Adipose tissue (tissue), 3 donors: ENCODE measurements around the gene MXI1. TPM values are rescaled to one million over a fixed set of nuclear protein-coding genes. Genes with fewer than 3 reads are reported as not detected.
"Not testable (repeated sequence)": the region's sequence is repeated elsewhere in the genome, so short reads cannot be mapped to it uniquely, and the experiment has no call there.

ENCODE experiments used
- H3K27ac ChIP-seq: one replicate; pipeline ENCODE4 v1.5.1; 2013; ENCODE audit warnings: low read depth, low read length
- WGBS, 3 donors: extraction: QIAGEN DNeasy Blood & Tissue Kit; methylation state at CpG; one replicate each; pipeline ENCODE4 v1.1.7; 2013; 5-methylcytosine and 5-hydroxymethylcytosine counted together
- polyA plus RNA-seq, 3 donors: library from polyadenylated mRNA; stranded (reverse); fragments of 200-250 nt; gene quantifications; one replicate each; pipeline ENCODE4 v1.2.3, GENCODE V29; 2013
- donor health status: healthy with polysubstance abuse.
- donor health status: Bipolar disorder and iron deficiency.
- donor health status: healthy.

MXI1 gene
- polyA plus RNA-seq, 3 donors, result 16.6 to 28.8 (median 24.2) TPM

DNA sequence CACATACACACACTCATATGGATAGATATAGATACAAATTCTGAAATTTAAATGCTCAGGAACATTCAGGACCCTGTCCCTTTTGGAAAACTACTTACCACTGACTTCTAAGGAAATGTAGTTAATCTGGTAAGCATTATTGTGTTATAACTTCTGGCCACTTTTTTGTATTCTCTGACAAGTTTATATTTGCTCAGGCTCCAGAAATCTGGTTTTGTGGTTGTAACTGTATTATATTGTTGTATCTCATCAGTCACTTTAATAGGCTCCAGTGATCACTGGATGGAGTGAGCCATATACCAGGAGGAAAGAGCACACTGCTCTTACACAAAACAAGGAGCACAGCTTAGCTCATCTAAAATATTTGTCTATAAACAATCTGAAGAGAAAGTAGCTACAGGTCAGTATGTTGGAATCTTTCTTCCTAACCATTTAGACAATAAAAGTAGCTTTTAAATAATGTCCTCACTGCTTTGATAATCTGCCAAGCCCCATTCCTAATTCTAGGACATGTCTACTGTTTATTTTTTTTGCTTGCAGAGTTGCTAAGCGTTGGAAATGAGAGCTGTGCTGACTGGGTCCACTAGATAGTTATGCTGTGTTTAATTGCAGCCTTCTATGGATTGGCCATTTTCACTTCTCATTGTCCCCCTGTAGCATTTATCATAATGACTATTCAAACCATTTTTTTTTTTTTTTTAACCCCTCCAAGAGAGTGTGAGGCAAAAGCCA, 53.5 kb downstream of the MXI1 start:
- H3K27ac ChIP-seq, result no peak overlapping the region
- WGBS, 3 donors, result 77 to 89% (median 79%) methylated on average over 1 of the region's 1 CpG

DNA sequence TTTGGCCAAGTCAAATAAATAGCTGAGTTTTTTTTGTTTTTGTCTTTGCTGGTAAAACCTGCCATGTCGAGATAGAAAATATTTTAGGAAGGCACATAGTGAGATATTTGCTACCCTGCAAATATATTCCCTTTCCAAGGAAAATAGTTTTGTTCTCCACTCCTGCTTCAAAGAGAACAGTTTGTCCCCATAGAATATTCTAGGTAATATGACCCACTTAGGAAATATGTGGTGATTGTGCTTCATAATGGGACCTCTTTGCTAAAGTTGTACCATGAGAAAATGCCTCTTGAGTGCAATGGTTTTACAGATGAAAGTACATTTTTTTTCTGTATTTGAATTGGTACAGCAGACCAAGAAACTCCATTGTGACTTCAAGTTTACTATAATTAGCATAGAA, 55.8 kb downstream of the MXI1 start:
- 24 to 81% (median 77%) methylated on average over 1 of the region's 1 CpG for WGBS, 3 donors
- H3K27ac ChIP-seq, result no peak overlapping the region

DNA sequence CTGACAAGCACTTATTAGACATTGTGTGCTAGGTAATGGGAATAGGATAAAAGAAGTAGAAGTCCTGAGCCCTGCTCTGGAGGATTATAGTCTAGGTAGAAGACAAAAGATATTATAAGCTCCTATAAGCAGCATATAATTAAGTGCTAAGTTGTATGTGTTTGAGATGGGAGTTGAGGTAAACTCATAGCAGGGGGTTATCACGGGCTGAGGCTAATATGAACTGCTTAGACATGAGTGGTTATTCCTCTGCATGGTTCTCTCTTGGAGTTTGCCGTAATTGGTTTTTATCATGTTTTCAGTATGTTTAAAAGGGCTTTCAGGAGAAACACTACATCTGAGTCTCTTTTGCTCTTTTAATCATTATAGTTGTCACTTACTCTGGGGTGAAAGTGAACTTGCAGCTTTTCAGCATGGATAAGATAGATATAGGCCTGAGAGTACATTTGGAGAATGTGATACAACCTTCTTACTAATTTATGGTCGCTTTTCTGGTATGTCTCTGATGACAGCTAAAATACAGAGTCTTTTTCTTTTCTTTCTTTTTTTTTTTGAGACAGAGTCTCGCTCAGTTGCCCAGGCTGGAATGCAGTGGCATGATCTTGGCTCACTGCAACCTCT, 58.3 kb downstream of the MXI1 start:
- H3K27ac ChIP-seq, result no peak overlapping the region
- WGBS, 3 donors, result 98 to 99% (median 98%) methylated on average over 4 of the region's 4 CpGs

GRCh38 chr10:110267276-110267675, 59.9 kb downstream of the MXI1 start:
- WGBS, 3 donors, result 94 to 99% (median 98%) methylated on average over 1 of the region's 1 CpG
- no peak overlapping the region for H3K27ac ChIP-seq

DNA sequence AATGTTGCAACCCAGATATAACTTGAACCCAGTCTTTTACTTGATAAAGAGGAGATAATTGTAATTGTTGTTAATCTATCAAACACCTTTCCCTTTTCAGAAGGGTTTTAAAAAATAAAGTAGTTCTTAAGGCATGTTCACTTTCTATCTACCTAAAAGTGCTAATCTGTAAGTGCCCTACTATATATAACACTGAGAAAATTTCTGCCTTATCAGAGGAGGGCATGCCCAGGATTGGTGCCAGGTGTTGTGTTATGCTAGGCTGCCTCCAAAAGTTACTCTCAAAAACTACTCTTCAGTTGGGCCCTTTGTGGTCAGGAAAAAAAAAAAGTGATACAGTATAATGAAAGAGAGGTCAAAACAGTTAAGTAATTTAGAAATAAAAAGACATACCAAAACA, 61.0 kb downstream of the MXI1 start:
- no peak overlapping the region for H3K27ac ChIP-seq

GRCh38 chr10:110268971-110269370, 61.6 kb downstream of the MXI1 start:
- WGBS, 3 donors, result 48 to 61% (median 50%) methylated on average over 2 of the region's 2 CpGs
- no peak overlapping the region for H3K27ac ChIP-seq

DNA sequence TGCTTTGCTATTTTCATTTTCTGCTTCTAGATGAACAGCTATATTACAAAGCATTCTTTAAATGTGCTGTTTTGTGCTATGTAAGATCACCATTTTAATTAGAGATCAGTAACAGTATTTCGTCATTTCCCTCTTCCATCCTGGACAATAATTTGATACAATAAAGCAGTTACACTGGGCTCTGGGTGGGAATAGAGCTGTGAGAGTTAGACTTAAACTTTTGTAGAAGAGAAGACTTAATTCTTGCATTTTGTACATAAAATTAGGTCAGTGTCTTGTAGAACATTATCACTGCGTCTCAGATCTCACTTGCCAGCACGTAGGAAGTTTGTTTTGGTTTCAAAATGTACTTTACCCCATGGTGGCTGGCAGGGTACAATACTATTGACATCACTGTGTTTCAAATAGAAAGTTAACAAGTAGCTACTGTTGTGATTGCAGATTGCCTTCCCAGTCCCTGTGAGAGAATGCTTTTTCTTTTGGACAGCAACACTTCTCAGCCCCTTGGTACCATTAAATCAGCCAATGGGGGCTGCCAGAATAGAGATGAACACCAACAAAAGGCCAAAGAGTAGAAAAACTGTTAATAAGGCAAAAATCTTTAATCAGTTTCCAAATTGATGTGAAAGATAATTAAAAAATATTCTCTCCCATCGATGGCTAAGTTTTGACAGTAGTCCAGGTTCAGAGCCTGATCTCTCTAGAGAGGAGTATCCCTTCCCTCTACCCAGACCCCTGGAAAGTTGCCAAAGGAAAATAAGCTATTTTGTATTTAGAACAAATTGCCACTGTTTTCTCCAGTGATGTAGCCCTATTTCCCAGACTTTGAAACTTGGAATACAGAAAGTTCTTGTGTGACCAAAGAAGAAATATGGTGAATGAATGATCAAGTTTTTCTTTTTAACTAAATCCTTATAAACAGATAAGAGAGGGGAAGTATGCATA, 62.2 kb downstream of the MXI1 start:
- 14 to 20% (median 18%) methylated on average over 4 of the region's 4 CpGs for WGBS, 3 donors

DNA sequence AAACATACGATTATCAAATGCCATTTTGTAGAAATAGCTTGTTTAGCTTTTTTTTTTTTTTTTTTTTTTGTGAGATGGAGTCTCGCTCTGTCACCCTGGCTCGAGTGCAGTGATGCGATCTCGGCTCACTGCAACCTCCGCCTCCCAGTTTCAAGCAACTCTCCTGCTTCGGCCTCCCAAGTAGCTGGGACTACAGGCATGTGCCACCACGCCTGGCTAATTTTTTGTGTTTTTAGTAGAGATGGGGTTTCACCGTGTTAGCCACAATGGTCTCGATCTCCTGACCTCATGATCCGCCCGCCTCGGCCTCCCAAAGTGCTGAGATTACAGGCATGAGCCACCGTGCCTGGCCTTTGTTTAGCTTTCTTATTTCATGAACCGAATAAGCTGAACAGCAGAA, 65.6 kb downstream of the MXI1 start:
- not testable (repeated sequence) for H3K27ac ChIP-seq
- WGBS, 3 donors, result 88 to 93% (median 91%) methylated on average over 15 of the region's 15 CpGs

More for the DNA sequence above, 62.2 kb downstream of the MXI1 start:
- H3K27ac ChIP-seq, result no peak overlapping the region

DNA sequence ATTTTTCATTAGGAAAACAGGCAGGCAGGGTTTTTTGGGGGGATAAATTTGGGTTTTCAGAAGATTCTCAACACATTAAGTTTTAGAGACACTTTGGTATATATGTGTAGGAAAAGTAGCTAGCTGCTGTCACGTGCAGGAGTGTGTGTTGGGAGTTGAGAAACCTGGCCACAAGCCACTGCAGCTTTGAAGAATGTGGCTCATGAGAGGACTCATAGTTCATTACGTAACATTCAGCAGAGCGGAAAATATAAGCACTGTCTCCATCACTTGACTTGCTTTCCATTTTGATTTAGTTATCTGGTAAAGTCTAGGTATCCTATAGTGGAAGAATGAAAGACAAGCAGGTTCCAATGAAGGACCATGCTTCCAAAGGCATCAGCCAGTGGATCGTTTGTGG, 66.1 kb downstream of the MXI1 start:
- H3K27ac ChIP-seq, result no peak overlapping the region
- WGBS, 3 donors, result 43 to 51% (median 45%) methylated on average over 4 of the region's 4 CpGs

DNA sequence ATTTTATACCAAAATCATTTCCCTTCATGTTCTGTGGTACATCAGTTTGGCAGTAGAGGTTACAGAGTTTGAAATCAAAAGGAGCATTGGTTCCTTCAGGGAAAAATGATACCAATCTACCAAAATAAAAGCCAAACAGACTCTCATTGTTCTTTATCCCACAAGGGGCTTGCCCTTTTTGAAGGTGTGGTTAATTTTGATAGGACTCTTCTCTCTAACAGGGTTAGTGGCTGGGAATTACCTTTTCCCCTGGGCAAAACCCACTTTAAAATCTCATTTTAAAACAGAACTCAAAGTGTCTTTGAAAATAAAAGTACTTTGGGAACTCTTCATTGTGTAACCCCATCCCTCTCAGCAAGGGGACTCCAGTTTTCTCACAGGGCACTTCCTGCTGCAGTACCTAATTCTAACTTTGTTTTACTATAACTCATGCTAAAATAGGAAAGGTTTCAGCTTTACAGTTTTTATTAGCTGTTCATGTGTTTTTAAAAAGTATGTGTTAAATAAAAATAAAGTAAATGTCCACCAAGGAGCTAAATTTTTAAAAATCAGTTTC, 66.7 kb downstream of the MXI1 start:
- H3K27ac ChIP-seq, result no peak overlapping the region

DNA sequence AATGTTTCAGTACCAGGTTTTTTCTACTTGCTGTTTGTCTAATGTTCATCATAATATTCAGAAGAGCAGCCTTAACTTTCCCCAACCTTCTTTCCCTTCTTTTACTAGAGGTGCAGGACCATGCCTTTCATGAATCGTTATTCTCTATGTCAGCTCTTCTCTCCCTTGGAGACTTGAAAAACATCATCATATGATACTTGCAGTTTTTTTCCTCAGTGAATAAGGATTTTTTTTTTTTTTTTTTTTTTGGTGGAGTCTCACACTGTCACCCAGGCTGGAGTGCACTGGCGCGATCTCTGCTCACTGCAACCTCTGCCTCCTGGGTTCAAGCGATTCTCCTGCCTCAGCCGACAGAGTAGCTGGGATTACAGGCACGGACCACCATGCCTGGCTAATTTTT, 67.2 kb downstream of the MXI1 start:
- 93 to 96% (median 94%) methylated on average over 6 of the region's 6 CpGs for WGBS, 3 donors
- H3K27ac ChIP-seq, result no peak overlapping the region

DNA sequence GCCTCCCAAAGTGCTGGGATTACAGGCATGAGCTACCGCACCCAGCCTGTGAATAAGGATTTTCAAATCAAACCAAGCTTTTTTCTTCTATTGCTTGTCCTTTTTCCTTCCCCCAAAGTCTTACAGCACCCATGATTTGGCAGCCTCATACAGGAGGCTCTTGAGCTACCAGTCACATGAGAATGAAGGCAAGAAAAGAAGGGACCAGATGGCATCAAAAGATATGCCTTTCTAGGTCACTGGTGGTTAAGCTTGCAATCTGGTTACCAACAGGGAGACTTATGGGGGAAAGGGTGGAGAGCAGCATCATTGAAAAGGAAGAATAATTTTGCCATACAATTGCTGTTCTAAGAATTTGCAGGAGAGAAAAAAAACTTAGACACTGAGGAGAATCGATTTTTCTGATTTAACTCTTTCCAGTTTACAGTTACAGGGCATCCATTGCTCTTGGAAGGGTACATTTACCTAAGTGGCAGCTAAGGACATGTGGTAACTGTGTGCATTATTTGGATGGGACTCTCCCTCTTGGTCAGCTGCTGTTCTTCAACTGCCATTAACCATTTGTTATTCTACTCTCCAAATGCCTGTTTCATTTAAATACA, 67.8 kb downstream of the MXI1 start:
- WGBS, 3 donors, result 55 to 73% (median 61%) methylated on average over 2 of the region's 2 CpGs
- no peak overlapping the region for H3K27ac ChIP-seq

DNA sequence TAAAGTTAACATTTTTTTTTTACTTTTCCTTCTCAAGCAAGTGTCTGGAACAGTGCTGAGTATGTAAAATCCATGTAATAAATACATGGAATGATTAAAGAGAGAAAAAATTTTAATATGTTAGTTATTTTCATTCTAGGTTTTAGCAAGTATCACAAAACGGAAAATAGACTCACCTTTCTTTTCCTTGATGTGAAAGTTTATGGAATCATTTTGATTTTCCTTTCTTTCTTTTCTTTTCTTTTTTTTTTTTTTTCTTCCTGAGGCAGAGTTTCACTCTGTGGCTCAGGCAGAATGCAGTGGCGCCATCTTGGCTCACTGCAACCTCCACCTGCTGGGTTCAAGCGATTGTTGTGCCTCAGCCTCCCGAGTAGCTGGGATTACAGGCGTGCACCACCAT, 69.2 kb downstream of the MXI1 start:
- no peak overlapping the region for H3K27ac ChIP-seq
- WGBS, 3 donors, result 98 to 99% (median 99%) methylated on average over 5 of the region's 5 CpGs

DNA sequence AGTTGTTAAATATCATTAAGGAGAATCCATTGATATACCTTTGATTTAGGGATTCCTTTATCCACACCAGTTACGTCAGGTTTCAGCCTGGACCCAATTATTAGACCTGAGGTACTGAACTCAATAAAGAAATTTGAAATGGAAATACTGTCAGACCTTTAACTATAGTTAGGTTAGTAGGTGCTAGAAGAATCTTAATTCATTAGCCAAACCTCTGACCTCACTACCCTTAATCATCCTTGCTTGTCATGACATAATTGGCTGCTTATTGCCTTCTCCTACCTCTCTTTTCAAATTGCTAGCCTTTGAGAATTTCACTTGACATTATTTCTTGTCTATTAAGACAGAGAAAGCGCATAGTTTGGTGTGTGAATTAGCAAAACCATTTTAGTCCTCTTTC, 70.2 kb downstream of the MXI1 start:
- 96 to 99% (median 97%) methylated on average over 2 of the region's 2 CpGs for WGBS, 3 donors
- no peak overlapping the region for H3K27ac ChIP-seq

DNA sequence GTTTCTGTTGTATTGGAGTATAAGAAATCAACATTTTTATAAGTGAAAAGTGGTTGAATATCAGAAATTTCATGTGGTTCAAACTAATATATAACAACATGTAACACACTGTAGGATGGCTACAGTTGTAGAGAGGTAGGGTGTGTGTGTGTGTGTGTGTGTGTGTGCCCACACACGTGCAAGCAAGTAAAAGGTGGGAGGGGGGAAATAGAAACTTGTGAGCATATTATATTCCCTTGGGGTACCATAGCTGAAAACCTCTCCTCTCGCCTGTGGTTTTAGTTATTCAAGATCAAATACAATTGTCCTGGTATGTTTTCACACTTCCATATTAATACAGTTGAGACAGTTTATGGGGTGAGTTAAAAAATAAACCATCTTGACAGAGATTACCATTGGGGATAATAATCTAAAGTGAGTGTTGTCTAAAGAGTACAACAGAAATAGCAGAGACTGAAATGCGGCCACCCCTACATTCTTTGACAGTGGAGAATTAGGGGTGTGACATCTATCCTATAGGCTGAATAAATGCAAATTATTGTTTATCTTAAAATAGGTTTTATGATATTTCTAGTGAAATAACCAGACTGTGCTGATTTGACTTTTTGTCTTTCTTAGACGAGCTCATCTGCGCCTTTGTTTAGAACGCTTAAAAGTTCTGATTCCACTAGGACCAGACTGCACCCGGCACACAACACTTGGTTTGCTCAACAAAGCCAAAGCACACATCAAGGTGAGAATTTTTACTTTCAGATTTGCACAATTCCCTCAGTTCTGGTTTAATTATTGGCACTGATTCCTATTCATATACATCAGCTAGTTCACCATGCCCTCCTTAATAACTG, 71.4 kb downstream of the MXI1 start:
- H3K27ac ChIP-seq, result no peak overlapping the region
- WGBS, 3 donors, result 69 to 80% (median 75%) methylated on average over 7 of the region's 7 CpGs

DNA sequence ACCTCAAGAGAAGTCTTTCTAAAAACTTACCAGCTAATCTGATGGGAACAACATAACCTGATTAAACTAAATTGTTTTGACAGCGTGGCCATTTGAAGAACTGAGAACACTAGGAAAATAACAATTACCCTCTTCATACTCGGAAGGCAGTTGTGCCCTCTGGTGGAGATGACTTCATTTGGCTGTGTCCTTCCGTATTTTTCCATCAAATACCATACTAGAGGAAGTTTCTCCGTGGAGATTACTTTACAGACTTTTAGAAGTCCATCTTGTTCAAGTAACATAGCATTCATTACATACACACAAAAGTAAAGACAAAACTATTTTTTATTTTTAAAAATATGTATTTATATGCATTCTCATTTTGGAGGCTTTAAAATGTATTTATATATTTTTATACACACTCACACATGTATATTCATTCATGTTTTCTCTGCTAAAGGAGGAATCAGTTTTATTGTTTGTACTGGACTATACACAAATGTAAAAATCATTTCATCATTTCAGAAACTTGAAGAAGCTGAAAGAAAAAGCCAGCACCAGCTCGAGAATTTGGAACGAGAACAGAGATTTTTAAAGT, 72.1 kb downstream of the MXI1 start:
- H3K27ac ChIP-seq, result no peak overlapping the region
- WGBS, 3 donors, result 31 to 33% (median 32%) methylated on average over 6 of the region's 6 CpGs

GRCh38 chr10:110284262-110284661, 76.9 kb downstream of the MXI1 start:
- H3K27ac ChIP-seq, result no peak overlapping the region
- 90 to 97% (median 95%) methylated on average over 3 of the region's 3 CpGs for WGBS, 3 donors
